WTC11 (cell line): ENCODE results near the gene FBXO7.

Experiments
- CBFB ChIP-seq: sonication (generic); formaldehyde crosslinking; IDR thresholded peaks from 2 replicates; pipeline ENCODE4 v1.8.1; 2022; ENCODE audit warnings: mild to moderate bottlenecking, low read depth, missing genetic modification reagents
- FOXJ3 ChIP-seq: sonication (generic); formaldehyde crosslinking; IDR thresholded peaks from 2 replicates; pipeline ENCODE4 v1.9.0; 2021; ENCODE audit warnings: missing genetic modification reagents, mild to moderate bottlenecking, borderline replicate concordance
- MAX ChIP-seq: sonication (generic); formaldehyde crosslinking; IDR thresholded peaks from 2 replicates; pipeline ENCODE4 v1.8.0; 2022; ENCODE audit warnings: mild to moderate bottlenecking, missing genetic modification reagents
- NFYB ChIP-seq: sonication (generic); formaldehyde crosslinking; conservative IDR thresholded peaks from 2 replicates; pipeline ENCODE4 v1.8.0; 2022; ENCODE audit warnings: low read depth, missing genetic modification reagents
- TEAD1 ChIP-seq: sonication (generic); formaldehyde crosslinking; IDR thresholded peaks from 2 replicates; pipeline ENCODE4 v1.8.0; 2022; ENCODE audit warnings: mild to moderate bottlenecking, missing genetic modification reagents
- ZNF138 ChIP-seq: sonication (generic); formaldehyde crosslinking; conservative IDR thresholded peaks from 2 replicates; pipeline ENCODE4 v1.8.1; 2022; ENCODE audit warnings: mild to moderate bottlenecking, moderate library complexity, missing genetic modification reagents
- ZNF317 ChIP-seq: sonication (generic); formaldehyde crosslinking; IDR thresholded peaks from 2 replicates; pipeline ENCODE4 v1.8.1; 2023; ENCODE audit warnings: low read depth, mild to moderate bottlenecking, moderate library complexity, missing genetic modification reagents, borderline replicate concordance
- TF ChIP-seq, protein P1 (sequence below): fragments of 200-600 bp; IDR thresholded peaks from 2 replicates; pipeline ENCODE4 v1.8.0; 2022; ENCODE audit warnings: antibody characterized with exemption

DNA sequence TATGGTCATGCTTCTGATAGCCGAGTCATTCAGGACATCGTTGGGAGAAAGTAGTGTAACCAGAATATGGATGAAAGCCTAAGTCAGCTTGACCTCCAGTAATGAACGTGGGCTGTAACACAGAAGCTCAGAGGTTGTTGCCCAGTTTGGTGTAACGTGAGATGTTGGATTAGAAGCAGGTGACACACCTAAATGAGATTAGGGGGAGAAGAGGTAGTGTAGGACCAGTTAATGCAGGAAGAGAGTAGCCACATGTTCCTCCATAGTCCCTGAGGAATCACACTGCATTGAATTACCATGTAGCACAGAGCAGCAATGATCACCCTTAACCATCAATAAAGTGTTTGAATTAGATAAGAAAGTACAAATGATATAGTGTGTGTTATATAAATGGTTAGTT is 20.4 kb downstream of the FBXO7 start:
- TF ChIP-seq TEAD1 (CRISPR knock-in tag) (no peak), NFYB (CRISPR knock-in tag) (no peak), FOXJ3 (no peak), ZNF317 (CRISPR knock-in tag) (no peak), ZNF138 (CRISPR knock-in tag) (no peak), CBFB (no peak), MAX (CRISPR knock-in tag) (no peak)
- TF ChIP-seq, protein P1, sequence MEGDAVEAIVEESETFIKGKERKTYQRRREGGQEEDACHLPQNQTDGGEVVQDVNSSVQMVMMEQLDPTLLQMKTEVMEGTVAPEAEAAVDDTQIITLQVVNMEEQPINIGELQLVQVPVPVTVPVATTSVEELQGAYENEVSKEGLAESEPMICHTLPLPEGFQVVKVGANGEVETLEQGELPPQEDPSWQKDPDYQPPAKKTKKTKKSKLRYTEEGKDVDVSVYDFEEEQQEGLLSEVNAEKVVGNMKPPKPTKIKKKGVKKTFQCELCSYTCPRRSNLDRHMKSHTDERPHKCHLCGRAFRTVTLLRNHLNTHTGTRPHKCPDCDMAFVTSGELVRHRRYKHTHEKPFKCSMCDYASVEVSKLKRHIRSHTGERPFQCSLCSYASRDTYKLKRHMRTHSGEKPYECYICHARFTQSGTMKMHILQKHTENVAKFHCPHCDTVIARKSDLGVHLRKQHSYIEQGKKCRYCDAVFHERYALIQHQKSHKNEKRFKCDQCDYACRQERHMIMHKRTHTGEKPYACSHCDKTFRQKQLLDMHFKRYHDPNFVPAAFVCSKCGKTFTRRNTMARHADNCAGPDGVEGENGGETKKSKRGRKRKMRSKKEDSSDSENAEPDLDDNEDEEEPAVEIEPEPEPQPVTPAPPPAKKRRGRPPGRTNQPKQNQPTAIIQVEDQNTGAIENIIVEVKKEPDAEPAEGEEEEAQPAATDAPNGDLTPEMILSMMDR = no peak
